ENCODE measurements around the gene TSPOAP1. TPM values are rescaled to one million over a fixed set of nuclear protein-coding genes. Genes with fewer than 3 reads are reported as not detected.

Gene TSPOAP1
- total RNA-seq, 1 experiment from 2014 or later, result 10.9 TPM

- TF ChIP-seq, protein P1, sequence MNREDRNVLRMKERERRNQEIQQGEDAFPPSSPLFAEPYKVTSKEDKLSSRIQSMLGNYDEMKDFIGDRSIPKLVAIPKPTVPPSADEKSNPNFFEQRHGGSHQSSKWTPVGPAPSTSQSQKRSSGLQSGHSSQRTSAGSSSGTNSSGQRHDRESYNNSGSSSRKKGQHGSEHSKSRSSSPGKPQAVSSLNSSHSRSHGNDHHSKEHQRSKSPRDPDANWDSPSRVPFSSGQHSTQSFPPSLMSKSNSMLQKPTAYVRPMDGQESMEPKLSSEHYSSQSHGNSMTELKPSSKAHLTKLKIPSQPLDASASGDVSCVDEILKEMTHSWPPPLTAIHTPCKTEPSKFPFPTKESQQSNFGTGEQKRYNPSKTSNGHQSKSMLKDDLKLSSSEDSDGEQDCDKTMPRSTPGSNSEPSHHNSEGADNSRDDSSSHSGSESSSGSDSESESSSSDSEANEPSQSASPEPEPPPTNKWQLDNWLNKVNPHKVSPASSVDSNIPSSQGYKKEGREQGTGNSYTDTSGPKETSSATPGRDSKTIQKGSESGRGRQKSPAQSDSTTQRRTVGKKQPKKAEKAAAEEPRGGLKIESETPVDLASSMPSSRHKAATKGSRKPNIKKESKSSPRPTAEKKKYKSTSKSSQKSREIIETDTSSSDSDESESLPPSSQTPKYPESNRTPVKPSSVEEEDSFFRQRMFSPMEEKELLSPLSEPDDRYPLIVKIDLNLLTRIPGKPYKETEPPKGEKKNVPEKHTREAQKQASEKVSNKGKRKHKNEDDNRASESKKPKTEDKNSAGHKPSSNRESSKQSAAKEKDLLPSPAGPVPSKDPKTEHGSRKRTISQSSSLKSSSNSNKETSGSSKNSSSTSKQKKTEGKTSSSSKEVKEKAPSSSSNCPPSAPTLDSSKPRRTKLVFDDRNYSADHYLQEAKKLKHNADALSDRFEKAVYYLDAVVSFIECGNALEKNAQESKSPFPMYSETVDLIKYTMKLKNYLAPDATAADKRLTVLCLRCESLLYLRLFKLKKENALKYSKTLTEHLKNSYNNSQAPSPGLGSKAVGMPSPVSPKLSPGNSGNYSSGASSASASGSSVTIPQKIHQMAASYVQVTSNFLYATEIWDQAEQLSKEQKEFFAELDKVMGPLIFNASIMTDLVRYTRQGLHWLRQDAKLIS (CRISPR knock-in tag; IDR thresholded peaks at IDR 0.05; ENCODE audit: borderline replicate concordance), result no peak
- no peak for TF ChIP-seq ESRRA (CRISPR knock-in tag; IDR thresholded peaks at IDR 0.05; ENCODE audit: borderline replicate concordance)
- no peak for TF ChIP-seq JUN (CRISPR knock-in tag; IDR thresholded peaks at IDR 0.05)
- TF ChIP-seq, protein P2, sequence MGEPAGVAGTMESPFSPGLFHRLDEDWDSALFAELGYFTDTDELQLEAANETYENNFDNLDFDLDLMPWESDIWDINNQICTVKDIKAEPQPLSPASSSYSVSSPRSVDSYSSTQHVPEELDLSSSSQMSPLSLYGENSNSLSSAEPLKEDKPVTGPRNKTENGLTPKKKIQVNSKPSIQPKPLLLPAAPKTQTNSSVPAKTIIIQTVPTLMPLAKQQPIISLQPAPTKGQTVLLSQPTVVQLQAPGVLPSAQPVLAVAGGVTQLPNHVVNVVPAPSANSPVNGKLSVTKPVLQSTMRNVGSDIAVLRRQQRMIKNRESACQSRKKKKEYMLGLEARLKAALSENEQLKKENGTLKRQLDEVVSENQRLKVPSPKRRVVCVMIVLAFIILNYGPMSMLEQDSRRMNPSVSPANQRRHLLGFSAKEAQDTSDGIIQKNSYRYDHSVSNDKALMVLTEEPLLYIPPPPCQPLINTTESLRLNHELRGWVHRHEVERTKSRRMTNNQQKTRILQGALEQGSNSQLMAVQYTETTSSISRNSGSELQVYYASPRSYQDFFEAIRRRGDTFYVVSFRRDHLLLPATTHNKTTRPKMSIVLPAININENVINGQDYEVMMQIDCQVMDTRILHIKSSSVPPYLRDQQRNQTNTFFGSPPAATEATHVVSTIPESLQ (CRISPR knock-in tag; IDR thresholded peaks at IDR 0.05), result no peak
- TF ChIP-seq, protein P3, sequence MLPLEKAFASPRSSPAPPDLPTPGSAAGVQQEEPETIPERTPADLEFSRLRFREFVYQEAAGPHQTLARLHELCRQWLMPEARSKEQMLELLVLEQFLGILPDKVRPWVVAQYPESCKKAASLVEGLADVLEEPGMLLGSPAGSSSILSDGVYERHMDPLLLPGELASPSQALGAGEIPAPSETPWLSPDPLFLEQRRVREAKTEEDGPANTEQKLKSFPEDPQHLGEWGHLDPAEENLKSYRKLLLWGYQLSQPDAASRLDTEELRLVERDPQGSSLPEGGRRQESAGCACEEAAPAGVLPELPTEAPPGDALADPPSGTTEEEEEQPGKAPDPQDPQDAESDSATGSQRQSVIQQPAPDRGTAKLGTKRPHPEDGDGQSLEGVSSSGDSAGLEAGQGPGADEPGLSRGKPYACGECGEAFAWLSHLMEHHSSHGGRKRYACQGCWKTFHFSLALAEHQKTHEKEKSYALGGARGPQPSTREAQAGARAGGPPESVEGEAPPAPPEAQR (CRISPR knock-in tag; IDR thresholded peaks at IDR 0.05), result no peak
- TF ChIP-seq, protein P4, sequence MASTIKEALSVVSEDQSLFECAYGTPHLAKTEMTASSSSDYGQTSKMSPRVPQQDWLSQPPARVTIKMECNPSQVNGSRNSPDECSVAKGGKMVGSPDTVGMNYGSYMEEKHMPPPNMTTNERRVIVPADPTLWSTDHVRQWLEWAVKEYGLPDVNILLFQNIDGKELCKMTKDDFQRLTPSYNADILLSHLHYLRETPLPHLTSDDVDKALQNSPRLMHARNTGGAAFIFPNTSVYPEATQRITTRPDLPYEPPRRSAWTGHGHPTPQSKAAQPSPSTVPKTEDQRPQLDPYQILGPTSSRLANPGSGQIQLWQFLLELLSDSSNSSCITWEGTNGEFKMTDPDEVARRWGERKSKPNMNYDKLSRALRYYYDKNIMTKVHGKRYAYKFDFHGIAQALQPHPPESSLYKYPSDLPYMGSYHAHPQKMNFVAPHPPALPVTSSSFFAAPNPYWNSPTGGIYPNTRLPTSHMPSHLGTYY (CRISPR knock-in tag; IDR thresholded peaks at IDR 0.05), result no peak
- no peak for TF ChIP-seq SMAD4 (CRISPR knock-in tag; IDR thresholded peaks at IDR 0.05)
- no peak for TF ChIP-seq FOXP1 (CRISPR knock-in tag; IDR thresholded peaks at IDR 0.05; ENCODE audit: borderline replicate concordance)
- TF ChIP-seq SMAD3 (CRISPR knock-in tag; IDR thresholded peaks at IDR 0.05; ENCODE audit: borderline replicate concordance), result no peak
- TF ChIP-seq, protein P5, sequence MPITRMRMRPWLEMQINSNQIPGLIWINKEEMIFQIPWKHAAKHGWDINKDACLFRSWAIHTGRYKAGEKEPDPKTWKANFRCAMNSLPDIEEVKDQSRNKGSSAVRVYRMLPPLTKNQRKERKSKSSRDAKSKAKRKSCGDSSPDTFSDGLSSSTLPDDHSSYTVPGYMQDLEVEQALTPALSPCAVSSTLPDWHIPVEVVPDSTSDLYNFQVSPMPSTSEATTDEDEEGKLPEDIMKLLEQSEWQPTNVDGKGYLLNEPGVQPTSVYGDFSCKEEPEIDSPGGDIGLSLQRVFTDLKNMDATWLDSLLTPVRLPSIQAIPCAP (CRISPR knock-in tag; IDR thresholded peaks at IDR 0.05), result no peak
Observed at GRCh38 chr17:58312021-58312630, 16.5 kb downstream of the TSPOAP1 start (continued).

GRCh38 chr17:58311429-58311894 is 17.1 kb downstream of the TSPOAP1 start:
- Mint-ChIP-seq H3K27me3 (ENCODE audit: low read depth) (no peaks in the 10 kb centered on the region; the same call in 1 of the 2 replicates), H3K36me3 (no peaks in the 10 kb centered on the region), H3K4me1 (peaks cover 5% of the 10 kb centered on the region), H3K9me3 (no peaks in the 10 kb centered on the region), H3K4me3 (no peak overlapping the region), H3K27ac (no peak overlapping the region)
- POLR2A ChIA-PET, result interaction anchor here (0.6 kb wide), 1 partner anchor 39 kb away, joined by 4 read pairs; no protein-coding TSS in a partner anchor
- no peak for ATAC-seq
- CTCF ChIA-PET, result interaction anchor here (0.6 to 6.5 kb wide), 4 partner anchors 27 to 136 kb away, joined by 4 to 57 read pairs (median 4); partner anchors contain the start of gene RNF43
- no peak for DNase-seq (ENCODE audit: low spot score)
- TF ChIP-seq GABPB1 (CRISPR knock-in tag; IDR thresholded peaks at IDR 0.05) (no peak), NFE2L1 (CRISPR knock-in tag; IDR thresholded peaks at IDR 0.05) (no peak), ZNF671 (CRISPR knock-in tag; IDR thresholded peaks at IDR 0.05) (no peak), SMAD3 (CRISPR knock-in tag; IDR thresholded peaks at IDR 0.05; ENCODE audit: borderline replicate concordance) (no peak), ZNF219 (CRISPR knock-in tag; IDR thresholded peaks at IDR 0.05; ENCODE audit: borderline replicate concordance) (no peak), TEAD4 (CRISPR knock-in tag; IDR thresholded peaks at IDR 0.05) (no peak), OVOL2 (CRISPR knock-in tag; IDR thresholded peaks at IDR 0.05; ENCODE audit: borderline replicate concordance) (no peak), KAT7 (CRISPR knock-in tag; IDR thresholded peaks at IDR 0.05; ENCODE audit: borderline replicate concordance) (no peak), MYBL2 (CRISPR knock-in tag; IDR thresholded peaks at IDR 0.05) (no peak), NR3C1 (CRISPR knock-in tag; conservative IDR thresholded peaks at IDR 0.05; ENCODE audit: low read depth) (no peak), JAZF1 (CRISPR knock-in tag; IDR thresholded peaks at IDR 0.05) (no peak), NR2C2 (CRISPR knock-in tag; IDR thresholded peaks at IDR 0.05) (no peak), ESRRA (CRISPR knock-in tag; IDR thresholded peaks at IDR 0.05; ENCODE audit: borderline replicate concordance) (no peak), HMGA2 (CRISPR knock-in tag; IDR thresholded peaks at IDR 0.05) (no peak), HMGXB4 (CRISPR knock-in tag; IDR thresholded peaks at IDR 0.05) (no peak)
- TF ChIP-seq, protein P6, sequence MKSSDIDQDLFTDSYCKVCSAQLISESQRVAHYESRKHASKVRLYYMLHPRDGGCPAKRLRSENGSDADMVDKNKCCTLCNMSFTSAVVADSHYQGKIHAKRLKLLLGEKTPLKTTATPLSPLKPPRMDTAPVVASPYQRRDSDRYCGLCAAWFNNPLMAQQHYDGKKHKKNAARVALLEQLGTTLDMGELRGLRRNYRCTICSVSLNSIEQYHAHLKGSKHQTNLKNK (CRISPR knock-in tag; IDR thresholded peaks at IDR 0.05), result no peak

All from WTC11 (cell line).